ENCODE results near the gene TOPBP1.
A peak's percentile ranks its signal among the peaks of the same experiment; 100 is the strongest.

TOPBP1 gene

DNA sequence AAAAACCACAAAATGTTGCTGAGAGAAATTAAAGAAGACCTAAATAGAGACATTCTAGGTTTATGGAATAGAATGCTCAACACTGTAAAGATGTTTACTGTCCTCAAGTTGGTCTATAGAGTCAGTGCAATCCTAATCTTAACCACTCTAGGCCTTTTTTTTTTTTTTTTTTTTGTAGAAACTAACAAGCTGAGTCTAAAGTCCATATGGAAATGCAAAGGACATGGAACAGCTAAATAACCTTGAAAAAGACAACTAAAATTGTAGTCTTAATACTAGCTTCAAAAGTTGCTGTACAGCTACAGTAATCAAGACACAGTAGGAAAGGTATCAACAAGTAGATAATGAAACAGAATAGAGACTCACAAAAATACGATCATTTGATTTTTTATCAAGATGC is 55.4 kb downstream of the TOPBP1 start:
- DNase-seq, result no peak

DNA sequence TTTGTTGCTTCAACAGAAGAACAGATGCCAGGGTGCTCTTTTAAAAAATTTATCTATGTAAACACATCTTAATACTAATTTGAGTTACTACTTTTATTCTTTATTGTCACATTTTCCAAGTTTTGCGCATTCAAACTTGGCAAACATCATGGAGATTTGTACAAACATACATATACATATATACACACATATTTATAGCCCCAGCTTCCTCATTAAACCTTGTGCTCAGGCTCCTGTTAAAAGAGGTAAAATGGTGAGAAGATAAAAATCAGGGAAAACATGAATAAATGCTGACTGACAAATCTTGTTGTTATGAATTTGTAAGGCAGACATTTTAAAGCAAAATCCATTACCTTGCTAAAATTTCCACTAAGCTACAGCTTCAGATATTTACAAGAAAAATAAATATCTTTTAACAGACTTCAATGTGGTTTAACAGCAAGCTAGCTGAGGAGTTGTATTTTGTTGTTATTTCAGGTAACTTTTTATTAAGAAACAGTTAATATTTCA is 61.1 kb downstream of the TOPBP1 start:
- no peak for DNase-seq

DNA sequence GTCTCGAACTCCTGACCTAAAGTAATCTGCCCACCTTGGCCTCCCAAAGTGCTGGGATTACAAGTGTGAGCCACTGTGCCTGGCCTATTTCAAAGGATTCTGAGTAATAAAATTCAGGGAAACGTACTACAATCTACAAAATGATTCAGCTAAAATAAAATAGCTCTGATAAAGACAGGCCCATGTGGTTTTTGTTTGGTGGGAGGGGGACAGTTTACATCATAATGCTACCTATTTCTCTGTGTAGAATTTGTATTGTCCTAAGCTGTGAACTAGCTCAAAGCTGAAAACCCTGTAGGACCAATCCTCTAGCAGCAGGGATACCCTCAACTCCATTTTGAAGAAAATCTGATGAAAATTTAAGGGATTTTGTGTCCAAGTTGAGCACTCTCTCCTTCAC is 62.5 kb downstream of the TOPBP1 start:
- no peak for DNase-seq

DNA sequence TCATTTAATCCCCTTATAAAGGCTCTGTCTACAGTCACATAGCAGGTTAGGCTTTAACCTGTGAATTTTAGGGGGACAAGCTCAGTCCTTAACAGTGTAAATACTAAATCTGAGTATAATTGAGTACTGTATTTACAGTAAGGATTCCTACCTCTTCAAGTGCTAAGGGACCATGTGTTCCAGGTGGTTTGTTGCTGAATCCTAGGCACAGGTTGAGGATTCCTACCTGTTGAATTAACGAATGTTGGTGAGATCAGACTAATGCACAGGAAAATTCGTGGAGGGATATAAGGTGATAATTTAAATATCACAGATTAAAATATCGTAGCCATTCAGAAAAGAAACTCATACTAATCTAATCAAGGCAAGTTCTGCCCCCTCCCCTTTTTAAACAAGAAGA is 63.3 kb downstream of the TOPBP1 start:
- DNase-seq, result no peak

DNA sequence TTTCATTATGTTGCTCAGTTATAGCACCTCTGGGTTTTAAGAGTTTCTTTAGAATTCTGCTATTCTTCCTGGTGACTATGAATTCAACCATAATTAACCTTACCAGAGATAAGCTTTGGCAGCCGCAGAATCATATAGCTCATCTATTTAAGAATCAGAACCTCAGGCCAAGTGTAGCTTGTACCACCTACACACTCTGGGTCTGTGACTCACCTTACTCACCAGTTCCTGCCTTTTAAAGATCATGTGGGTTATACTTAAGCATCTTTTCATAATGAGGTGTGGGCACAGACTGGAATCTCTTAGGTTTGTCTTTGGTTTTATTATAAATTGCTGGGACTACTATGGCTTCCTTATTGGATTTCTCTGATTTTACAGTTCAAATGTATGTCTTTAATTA is 66.4 kb downstream of the TOPBP1 start:
- DNase-seq, result no peak

DNA sequence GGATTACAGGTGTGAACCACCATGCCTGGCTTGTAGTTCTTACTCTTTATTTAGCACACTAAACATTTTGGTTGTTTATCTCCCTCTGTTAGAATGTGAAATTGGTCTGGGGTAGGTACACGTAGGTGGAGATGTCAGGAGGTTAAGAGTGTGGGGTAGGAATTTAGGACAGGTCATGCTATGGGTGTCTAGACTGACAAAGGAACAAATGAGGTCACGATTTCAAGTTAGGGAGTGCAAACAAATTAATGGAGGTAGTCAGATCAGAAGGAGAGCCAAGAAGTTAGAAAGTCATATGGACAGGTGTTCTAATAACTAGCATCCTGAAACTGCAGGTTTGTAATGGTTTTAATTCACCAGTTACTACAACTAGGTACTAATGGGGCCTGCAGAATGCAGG is 68.5 kb downstream of the TOPBP1 start:
- DNase-seq, result no peak

DNA sequence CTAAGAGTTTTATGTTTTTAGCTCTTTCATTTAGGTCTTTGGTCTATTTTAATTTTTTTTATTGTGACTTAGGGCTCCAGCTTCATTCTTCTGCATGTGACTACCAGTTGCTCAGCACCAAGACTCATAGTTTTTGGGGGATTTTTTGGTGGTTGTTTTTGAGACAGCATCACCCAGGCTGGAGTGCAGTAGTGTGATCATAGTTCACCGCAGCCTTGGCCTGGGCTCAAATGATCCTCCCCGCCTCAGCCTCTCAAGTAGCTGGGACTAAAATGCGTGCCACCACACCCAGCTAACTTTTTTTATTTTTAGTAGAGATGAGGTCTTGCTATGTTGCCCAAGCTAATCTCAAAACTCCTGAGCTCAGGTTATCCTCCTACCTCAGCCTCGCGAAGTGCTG is 68.9 kb downstream of the TOPBP1 start:
- no peak for DNase-seq

DNA sequence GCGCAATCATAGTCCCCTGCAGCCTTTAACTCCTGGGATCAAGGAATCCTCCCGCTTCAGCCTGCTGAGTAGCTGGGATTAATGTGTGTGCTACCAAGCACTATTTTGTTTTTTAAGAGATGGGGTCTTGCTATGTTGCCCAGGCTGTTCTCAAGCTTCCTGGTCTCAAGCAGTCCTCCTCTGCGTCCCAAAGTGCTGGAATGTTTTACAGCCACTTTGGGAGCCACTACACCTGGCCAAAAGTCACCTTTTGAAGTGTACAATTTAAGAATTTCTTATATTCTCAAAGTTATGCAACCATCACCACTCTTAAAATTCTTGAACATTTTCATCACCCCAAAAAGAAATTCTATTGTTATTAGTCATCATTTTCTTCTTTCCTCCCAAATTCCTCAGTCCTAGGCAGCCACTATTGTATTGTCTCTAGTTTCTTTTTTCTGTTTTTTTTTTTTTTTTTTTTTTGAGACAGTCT is 70.4 kb downstream of the TOPBP1 start:
- DNase-seq, result no peak

DNA sequence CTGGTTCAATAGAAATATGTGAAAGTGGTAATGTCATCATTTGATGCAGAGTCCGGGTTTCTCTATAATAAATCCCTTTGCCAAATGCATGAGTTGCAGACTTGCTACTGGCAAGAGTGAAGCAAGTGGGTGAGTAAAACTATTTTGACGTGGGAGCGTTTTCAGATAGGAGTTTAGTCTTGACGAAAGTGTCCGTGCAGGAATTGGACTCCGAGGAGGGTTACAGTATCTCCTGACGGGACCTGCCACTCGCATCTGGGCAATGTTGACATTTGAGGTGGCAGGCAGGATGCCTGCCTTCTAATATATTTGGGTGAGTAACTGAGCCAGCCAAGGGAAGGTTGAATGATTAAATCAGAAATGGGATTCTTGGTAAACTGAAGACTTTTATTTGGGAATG is 72.2 kb downstream of the TOPBP1 start:
- DNase-seq, result no peak

DNA sequence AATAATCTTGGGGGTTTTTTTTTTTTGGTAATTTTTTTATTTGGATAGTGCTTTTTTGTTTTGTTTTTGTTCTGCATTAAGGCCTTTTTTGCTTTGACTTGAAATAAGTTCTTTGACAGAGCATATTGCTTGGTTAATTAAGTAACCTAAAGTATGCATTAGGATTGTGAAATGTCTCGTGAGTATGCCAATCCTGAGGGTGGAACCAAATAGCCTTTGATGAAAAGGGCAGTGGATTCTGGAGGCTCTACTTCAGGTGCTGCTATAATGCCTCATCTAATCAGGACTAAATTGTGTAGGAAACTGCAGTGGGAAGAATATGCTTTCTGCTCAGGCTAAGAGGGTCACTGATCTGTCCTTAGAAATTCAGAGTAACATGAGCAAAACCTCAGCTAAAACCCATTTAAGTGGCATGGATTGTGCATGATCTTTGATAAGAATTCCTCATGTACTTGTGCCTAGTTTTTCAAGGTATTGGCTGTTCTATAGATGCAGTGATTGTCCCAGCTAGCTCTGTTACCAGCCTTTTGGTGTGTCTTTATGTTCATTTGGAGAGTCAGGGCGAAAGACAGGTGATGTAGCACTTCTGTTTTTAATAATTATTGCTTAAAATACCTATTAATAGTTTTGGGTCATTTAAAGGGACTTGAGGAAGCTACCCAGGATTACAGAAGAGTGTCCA is 72.8 kb downstream of the TOPBP1 start:
- no peak for DNase-seq

DNA sequence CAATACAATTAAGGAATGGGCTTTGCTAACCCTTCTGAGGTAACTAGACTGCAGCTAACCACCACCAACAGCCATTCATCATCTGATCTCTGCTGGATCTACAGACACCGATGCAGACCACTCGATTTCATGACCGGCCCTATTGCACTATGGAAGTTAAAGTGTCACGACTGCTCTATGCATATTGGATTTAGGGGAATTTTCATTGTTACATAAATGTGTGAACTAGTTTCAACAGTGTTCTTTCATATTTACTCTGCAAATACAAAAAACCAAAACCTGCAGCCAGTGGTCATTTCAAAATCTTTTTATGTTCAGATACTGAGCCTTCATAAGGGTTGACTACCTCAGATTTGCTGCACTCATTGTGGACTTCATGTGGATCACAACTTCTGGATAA is 73.7 kb downstream of the TOPBP1 start:
- no peak for DNase-seq

DNA sequence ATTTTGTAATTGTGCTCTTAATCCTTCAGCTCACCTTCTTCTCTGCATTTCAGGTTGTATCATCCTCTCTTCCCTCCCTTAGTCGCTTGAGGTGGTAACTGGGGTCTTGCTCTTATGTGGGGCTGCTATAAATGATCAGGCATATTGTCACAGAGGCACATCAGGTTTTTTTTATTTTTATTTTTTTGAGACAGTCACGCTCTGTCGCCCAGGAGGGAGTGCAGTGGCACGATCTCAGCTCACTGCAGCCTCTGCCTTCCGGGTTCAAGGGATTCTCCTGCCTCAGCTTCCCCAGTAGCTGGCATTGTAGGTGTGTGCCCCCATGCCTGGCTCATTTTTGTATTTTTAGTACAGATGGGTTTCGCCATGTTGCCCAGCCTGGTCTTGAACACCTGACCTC is 78.3 kb downstream of the TOPBP1 start:
- DNase-seq, result no peak

DNA sequence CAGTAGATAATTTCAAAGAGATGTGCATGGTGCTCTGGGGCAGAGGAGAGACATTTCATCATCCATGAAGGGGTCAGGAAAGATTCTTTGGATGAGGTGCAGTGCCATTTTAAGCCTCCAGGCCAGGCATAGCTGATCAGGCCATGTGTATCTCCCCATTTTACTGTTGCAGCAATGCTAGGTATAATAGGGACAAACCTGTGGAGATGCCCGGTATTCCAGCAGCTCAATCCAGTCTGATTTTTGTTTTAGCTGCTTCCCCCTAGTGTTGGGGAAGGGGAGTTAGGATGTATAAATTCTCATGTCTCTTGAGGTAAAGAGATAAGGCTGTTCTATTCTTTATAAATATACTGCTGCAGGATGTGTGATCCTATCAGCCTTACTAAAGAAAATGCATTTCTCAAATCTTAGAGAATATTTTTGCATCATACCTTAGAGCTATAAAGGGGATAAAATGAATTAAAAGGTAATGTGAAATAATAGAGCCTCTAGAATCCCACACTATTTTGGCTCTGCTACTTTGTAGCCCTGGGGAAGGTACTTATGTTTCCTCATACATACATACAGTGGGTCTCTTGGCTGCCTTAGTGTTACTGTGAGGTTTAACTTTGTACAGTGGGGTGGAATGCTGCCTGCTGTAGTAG is 83.1 kb downstream of the TOPBP1 start:
- DNase-seq, result no peak

DNA sequence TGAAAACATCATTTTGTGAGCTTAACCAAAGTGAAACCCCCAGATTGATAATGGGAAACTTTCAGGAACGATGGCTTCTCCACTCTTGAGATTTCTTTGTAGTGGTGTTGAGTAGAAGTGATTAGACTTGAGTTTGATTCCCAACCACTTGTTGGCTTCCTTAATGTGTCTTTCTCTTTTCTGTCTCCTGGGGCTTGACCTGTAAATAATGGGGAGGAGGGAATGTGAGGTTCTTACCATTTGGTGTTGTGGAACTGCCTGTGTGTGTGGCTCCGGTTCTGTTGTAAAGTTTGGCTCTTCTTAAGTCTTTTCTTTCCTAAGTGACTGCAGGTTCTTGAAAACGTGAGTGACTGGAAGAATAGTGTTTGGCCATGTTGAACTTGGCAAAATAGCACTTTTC is 85.6 kb downstream of the TOPBP1 start:
- no peak for DNase-seq

DNA sequence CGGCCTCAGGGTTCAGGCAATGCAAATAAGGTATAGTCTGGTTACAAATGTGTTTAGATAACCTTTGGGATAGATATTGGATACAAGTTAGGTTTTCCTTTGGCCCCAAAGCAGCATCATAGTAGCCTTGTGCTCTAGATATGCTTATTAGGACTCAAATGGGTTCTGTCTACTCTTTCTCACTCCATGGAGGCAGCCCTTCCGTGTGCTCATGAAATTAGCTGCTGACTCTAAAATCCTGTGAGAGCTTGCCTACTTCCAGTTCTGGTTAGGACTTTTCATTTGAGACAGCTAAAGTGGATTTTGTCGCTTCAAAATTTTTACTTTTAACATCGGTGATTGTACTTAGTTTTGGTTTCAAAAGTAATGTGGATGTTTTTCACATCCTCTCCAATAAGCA is 86.7 kb downstream of the TOPBP1 start:
- DNase-seq, result no peak

DNA sequence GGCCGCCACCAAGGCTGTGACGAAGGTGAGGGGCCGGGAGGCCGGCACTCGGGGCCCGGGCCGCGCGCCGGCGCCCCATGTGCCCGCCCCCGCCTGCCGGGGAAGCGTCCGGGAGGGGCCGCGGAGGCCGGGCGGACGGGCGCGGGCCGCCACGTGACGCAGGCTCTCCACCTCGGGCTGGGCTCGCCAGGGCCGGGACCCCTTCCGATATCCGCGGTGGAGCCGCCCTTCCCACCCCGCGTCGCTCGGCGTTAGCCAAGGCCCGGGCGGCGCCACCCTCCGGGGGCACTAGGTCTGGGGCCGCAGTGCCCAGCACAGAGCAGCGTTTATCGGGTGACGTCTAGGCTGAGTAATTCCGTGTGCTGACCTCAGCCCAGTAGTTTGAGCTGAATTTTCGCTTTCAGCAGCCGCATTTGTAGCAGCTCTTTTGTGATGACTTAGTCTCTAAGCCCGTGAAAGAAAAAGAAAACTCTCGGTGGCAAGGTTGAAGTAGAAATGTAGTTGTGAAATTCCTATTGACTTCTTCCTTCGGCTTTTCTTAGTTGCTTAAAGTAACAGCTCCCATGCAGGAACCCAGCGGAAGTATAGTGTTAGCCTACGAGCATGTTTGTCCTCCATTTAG is 87.4 kb downstream of the TOPBP1 start:
- peak; percentile 67 for DNase-seq

DNA sequence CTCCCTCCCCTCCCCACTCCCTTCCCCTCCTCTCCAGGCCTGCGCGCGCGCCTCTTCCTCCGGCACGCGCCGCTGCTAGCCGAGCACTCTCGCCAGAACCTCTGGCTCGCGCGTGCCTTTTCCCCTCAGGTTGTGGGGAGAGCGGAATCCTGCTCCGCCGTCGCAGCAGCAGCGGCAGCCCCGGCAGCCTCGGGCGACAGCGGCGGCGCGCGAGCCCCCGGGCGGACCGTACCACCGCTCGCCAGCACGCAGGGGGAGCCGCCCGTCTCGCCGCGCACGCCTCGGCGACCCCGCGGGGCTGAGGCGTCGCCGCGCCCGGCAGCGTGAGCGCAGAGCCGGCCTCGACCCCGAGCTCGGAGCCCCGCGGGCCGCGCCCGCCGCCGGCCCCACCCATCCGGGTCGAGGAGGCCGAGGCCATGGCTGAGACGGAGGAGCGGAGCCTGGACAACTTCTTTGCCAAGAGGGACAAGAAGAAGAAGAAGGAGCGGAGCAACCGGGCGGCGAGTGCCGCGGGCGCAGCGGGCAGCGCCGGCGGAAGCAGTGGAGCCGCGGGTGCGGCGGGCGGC is 88.0 kb downstream of the TOPBP1 start, which contains the start of gene CDV3:
Gene CDV3 (plus strand): TSS at position 58 of the 566 bp plus-strand sequence. CDS start 359 bp downstream, at position 417.
- DNase-seq, result no peak

DNA sequence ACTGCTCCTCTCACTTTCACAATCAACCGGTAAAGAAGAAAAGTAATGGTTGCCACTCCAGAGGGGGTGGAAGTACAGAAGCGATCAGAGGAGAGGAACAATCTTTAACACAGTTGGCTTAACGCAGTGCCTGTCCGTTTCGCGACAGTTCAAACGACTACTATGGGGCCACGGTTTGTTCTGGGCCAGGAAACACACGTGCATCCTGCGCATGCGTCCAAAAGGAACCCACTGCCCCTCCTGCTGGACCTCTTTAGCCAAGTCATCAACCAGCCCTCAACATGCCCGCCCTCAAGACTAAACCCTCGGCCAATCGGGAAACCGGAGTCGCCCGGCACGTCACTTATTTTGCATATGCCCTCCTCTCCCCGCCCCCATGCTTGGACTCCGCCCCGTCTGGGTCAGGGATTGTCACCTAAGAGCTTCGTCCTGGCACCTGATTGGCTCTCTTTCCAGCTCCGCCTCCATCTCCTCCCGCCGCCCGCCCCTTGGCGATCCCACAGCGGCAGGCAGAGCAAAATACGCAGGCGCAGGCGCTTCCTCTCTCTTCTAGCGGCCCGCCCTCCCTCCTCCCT is 88.6 kb downstream of the TOPBP1 start:
- peak; percentile 99 for DNase-seq

DNA sequence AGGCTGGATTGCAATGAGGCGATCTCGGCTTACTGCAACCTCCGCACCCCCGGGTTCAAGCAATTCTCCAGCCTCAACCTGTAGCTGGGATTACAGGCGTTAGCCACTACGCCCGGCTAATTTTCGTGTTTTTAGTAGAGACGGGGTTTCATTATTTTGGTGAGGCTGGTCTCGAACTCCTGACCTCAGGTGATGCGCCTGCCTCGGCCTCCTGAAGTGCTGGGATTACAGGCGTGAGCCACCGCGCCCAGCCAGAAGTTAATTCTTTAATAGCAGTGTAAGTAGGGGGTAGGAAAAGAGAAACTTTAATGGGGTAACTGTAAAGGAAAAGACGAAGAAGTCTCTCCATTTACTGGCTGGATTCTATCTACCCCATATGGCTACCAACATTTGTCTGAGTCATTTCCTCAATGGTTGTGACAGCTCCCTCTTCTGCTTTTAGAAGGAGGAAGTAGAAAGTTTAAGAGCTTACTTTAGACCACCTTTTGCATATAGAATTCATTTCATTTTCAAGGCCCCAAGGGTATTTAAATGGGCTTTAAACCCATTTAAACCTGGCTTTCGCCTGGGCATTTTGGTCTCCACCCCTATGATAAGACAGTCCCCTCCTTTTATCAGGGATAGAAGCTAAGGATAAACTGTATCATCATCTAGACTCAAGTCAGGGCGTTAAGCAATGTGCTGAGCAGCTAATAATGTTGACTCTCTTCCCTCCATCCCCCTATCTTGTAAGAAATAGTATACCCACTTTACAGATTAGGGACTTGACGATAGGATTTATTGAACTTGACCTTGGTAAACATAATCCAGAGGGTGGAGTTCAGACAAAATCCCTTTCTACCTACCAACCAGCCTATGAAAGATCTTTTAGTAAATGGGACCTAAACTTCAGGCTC is 89.3 kb downstream of the TOPBP1 start:
- no peak for DNase-seq

DNA sequence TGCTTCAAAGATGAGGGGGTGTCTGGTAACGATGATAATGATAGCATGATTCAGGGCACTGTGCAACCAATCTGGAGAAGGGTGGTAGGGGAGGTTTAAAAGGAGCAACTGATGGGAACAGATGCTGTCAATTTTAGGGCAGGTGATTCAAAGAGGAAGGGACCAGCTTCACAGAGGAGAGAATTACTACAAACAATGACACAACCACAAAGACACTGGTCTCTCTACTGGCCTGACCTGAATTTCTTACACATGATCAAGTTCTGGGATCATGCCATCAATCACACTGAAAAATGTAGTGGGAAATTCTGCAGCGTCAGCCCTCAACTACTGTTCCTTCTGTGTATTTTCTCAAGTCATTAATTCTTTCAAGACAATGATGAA is 90.8 kb downstream of the TOPBP1 start:
- no peak for DNase-seq

DNA sequence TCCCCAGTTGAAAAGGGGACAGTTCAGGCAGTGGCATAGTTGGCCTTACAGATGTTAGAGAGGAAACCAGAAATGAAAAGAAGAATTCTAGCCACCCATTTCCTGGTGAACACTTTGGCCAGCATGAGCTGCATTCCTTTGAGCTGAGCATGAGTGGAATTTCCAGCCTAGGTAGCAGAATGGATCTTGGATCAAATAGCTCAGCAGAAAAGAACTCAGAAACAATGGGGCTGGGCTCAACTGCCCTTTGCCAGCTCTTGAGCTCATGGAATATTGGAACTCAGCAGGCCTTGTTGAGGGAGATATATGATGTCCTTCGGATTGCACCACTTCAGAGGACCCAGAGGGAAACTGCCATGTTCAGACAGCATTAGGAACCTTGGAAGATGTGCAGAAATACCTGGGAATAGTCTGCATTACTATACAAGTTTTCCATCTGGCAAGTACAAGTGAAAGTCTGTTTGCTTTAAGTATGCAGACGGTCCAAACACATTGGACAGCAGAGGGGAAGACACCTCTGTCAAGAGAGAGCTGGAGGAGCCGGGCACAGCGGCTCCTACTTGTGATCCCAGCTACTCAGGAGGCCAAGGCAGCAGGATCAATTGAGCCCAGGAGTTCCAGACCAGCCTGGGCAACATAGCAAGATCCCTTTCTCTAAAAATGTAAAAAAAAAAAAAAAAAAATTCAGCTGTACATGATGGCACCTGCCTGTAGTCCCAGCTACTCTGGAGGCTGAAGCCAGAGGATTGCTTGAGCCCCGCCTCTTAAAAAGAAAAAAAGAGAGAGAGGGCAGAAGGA is 91.4 kb downstream of the TOPBP1 start:
- no peak for DNase-seq

Measured in stimulated activated CD4-positive, alpha-beta T cell treated with anti-CD3 and anti-CD28 coated beads, Interleukin-4, amount 100 ng/mL, for 1 hour (primary cell).